ENCODE results near the gene DNAH11.
"Not testable (repeated sequence)": the region's sequence is repeated elsewhere in the genome, so short reads cannot be mapped to it uniquely, and the experiment has no call there.

The DNAH11 gene

DNA sequence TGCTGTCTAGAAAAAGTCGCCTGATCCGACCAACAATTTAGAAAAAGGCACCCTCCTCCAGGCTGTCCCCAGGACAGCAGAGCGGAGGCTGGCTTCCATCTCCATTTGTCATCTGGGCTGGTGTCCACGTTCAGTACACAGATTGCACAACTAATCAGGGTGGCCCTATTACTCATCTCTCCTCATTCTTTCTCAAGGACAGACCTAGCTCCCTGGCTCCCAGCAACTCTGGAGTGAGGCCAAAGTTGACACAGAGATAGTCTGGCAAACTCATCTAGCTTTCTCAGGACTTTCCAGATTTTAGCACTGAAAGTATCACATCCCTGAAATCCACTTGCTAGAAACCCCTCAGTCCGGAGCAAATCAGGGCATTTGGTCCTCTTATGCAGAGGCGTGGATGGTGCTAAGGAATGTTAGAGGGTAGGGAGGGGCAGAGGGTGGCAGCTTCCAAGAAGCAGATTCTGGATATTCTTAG is 75.1 kb downstream of the DNAH11 start:
- DNase-seq (ENCODE audit: low read depth in 2 of 2), result no peak

DNA sequence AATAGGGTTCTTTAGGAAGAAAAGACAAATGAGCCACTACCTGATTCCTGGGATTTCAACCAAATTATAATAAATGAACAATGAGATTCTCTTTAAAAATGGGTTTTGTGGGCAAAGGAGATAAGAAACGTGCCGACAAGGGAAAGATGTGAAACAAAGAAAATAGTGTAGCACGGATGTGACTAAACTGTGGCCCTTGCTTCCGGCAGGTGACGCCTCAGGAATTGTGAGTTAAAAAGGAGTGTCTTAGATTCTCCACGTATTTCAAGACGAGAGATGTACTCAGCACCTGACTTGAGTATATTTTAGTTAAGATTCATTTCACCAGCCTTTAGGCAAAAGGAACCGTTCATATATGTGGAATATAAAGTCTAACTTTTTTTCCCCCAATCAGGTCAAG is 75.9 kb downstream of the DNAH11 start:
- DNase-seq (ENCODE audit: low read depth in 2 of 2), result no peak

DNA sequence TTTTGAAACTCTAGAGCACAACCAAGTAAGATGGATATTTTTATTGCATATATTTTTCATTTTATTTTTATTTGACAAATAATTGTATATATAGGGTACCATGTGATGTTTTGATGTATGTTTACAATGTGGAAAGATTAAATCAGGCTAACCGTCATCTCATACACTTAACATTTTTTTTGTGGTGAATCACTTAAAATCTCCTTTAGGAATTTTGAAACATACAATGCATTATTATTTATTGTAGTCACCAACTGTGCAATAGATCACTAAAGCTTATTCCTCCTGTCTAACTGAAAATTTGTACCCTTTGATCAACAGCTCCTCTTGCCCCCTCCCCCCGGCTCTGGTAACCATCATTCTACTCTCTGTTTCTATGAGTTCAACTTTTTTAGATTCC is 77.2 kb downstream of the DNAH11 start:
- no peak for DNase-seq (ENCODE audit: low read depth in 2 of 2)

DNA sequence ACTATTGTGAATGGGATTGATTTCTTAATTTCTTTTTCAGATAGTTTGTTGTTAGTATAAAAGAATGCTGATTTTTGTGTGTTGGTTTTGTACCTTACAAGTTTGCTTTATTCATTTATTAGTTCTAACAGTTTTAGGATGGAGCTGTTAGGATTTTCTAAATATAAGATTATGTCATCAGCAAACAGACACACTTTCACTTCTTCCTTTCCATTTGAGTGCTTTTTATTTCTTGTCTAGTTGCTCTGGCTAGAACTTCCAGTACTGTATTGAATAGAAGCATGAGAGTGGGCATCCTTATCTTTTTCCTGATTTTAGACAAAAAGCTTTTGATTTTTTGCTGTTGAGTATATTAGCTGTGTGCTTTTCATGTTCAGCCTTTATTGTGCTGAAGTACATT is 81.5 kb downstream of the DNAH11 start:
- no peak for DNase-seq (ENCODE audit: low read depth in 2 of 2)

DNA sequence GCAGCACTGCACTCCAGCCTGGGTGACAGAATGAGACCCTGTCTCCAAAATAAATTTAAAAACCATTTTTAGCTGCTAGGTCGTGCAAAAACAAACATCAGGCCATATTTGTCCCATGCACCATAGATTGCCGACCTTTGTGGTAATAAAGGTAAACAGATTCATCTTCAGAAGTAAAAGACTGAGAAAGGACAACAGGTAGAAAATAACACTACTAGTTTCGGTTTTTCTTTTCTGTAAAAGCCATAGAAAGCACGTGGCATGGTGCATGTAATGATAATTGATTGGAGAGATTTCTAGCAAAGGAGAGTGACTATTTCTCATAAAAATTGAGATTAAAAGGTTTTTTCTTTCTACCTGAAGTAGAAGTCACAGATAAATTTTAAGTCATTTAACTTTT is 93.9 kb downstream of the DNAH11 start:
- no peak for DNase-seq (ENCODE audit: low read depth in 2 of 2)

DNA sequence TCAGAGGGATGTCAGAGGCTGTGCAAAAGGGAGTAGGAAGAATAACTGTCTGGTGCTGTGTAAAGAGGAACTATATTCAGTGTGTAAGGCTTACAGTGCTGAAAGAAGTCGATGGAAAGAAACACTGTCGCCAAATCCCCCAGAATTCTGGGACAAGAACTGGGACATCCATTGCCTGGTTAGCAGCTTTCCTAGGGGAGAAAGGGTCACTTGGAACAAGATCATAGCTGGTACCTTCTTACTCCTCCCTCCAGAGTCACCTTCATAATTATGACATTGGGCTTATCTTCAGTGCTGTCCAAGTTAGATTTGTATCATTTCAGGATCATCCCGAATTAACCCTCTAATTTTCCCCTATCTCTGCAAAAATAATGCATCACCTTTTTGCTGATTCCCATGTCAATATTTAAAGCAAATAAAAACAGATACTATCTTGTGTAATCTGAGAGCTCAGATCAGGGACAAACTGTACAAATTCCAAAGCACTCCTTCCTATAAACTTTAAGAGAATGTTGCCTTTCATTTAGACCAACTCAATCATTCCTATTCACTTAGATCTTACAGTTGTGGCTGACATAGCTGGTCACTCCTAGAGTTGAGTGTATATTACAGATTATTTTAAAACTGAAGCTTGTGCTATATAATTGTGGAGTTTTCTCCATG is 96.5 kb downstream of the DNAH11 start:
- DNase-seq (ENCODE audit: low read depth in 2 of 2), result no peak

DNA sequence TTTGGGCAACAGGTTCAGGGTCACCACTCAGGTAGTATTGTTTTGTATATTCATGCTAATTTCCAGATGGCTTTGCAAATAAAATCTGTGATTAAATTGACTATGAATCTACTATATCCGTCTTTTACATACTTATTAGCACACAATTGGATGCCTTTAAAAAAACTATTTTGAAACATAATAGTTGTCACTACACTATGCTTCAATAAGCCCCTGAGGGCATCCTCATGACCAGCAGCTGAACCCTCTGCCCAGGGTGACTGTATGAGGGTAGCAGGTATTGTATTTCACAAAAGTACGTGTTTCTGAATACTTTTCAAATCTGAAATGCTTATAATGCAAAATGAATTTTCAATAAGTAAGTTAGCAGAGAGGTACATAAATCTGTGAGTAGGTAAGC is 97.3 kb downstream of the DNAH11 start:
- no peak for DNase-seq (ENCODE audit: low read depth in 2 of 2)

DNA sequence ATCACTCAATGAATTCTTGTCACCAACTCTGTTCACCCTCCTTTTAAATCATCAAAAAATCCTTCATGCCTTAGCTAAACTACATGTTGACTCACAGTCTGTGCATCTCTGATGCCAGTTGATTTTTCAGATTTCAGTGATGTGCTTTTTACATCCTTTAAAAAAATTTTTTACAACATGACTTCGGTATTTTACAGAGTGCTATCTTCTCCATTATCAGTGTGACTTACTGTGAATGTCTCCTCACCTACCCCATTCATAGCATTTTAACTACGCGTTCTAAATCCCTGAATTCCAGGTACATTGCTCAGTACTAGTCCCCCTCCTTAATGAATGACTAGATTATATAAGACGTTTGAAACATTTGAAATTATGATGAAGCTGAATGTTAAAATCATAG is 98.7 kb downstream of the DNAH11 start:
- no peak for DNase-seq (ENCODE audit: low read depth in 2 of 2)

DNA sequence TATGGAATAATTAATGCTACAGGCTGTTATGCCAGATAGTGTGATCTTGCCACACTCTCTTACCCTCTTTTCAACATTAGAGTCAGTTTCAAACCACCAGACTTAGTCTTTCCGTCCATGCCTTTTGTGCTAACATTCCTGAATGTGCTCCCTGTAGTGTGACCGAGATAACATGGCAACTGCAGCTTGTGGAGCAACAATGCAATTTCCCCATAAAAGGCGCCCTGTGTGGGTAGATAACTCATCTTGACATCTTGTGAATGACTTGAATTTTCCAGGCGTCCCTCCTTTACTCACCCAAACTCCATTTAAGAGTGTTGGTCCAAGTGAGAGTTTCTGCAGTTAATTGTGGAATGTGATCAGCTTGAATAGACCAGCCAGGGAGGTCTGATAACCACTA is 99.6 kb downstream of the DNAH11 start:
- DNase-seq (ENCODE audit: low read depth in 2 of 2), result no peak

DNA sequence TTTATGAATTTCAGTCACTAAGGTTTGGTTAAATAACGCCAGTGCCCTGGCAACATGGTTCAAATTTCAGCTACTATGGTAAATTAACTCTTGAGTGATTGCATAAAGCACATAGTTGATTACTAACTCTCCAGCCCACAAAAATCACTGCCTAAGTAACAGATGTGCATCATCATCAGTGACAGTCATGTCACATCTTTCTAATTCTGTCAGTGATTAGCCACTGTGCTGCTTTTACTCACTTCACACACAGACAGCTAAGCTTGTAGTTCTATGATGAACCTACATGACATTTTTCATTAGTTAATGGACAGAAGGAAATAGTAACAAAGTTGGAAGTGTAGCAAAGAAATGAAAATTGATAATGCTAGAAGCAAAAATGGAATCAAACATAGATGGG is 108.9 kb downstream of the DNAH11 start:
- no peak for DNase-seq (ENCODE audit: low read depth in 2 of 2)

DNA sequence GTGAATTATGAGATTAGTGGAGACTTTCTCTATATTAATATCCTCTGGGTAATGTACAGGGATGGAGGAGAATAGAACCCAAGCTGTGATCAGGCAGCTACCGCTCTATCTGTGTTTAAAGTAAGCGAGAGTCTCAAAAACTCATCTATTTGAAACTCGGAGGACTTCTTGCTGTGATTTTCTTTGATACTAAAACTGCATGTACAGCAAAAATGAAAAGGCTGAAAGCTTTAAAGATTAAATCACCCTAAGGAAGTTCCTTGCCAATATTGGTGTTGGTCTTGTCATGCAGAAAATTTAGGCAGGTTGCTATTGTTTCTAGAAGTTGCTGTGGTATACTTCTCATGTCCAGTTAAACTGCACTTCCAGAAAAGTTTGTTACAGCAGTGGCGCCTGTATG is 110.8 kb downstream of the DNAH11 start:
- DNase-seq (ENCODE audit: low read depth in 2 of 2), result no peak

DNA sequence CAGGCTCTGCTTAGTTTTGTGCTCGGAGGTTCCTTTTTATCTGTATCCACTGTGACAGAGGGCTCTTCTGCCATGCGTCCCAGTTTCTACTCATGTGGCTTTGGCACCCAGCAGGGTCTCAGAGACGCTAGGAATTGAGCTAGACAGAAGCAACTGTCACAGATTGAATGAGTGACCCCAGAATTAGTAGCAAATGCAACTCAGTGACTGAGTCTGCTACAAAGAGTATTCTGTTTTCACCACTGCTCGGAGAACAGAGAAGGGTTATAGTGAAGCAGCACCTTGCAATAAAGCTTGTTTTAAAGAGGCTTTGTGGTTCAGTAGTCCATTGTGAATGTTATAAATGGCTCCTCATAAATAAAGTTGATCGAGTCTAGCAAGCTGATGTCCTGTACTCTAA is 113.2 kb downstream of the DNAH11 start:
- no peak for DNase-seq (ENCODE audit: low read depth in 2 of 2)

DNA sequence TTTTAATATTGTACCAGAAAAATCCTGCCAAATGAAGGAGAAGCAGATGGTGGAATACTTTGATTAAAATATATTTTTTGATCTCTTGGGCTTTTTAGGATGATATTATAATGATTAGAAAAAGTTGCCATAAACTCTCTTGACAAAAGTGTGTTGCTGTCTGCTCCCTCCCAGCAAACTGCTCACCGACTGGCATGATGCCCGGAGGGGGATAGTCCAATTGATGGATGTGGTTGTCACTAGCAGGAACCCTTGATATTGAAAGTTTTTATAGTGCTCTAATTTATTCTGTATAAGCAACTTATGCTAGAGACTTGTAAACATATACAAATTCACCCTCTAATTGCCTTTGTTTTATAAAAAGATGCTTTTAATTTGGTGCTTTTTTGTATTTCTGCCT is 114.0 kb downstream of the DNAH11 start:
- DNase-seq (ENCODE audit: low read depth in 2 of 2), result no peak

DNA sequence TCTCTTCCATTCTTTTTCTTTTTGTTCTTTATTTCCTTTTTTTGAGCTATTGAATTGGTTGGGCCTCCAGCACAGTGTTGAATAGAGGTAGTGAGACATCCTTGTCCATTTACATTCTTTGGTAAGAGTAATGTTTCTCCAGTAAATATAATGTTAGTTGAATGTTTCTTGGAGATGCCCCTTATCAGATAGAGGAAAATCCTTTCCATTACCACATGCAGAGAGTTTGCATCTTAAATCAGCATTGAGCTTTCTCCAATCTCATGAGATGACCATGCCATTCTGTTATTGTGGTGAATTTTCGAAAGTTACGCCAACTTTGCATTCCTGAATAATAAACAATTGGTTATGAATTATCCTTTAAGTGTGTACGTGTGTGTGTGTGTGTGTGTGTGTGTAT is 127.7 kb downstream of the DNAH11 start:
- DNase-seq (ENCODE audit: low read depth in 2 of 2), result no peak

DNA sequence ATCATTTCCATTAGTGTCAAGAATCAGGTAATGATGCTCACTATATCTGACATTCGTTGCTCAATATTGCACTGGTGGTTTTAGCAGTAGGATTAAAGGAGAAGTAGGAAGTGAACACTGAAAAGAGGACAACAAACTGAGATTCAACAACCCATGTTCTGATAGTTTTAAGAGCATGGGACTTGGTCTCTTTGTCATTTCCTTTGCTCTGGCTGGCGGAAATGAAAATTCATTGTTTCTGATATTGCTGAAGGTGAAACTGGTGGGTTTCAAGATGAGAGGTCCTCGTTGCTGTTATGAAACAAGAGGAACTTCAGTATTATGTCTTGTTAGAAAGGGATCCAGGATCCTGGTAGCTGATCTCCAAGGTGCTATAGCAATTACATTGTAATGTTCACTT is 129.0 kb downstream of the DNAH11 start:
- no peak for DNase-seq (ENCODE audit: low read depth in 2 of 2)

DNA sequence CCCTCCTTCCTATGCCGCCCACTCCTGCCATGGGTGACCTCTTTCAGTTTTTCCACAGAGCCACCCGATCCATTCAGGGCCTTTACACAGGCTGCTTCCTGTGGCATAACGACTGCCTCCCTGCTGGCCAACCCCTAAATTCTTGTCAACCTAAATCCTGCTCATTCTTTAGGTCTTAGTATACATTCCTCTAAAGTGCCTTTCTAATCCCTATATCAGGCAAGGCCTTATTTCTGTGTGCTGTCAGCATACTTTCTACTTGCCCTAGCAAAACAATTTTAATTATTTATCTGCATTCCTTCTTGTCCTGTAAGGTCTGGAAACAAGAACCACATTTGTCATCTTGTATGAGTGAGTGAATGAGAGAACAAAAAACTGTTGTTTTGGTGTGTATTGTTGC is 132.4 kb downstream of the DNAH11 start:
- no peak for DNase-seq (ENCODE audit: low read depth in 2 of 2)

DNA sequence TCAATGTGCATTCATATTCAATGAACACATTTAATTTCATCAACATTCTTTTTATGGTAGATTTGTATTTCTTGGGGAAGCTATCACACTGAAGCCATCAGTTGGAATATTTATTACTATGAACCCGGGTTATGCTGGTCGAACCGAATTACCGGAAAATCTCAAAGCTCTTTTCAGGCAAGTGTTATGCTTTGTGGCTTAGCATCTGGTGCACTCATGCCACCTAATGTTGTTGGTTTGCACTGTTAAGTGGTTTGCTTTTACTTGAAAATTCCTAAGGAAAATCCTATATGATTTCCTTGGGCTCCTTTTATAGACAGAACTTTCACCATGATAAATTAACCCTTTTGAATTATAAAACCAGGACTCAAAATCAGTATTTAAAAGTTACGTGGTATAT is 147.9 kb downstream of the DNAH11 start:
- DNase-seq (ENCODE audit: low read depth in 2 of 2), result no peak

DNA sequence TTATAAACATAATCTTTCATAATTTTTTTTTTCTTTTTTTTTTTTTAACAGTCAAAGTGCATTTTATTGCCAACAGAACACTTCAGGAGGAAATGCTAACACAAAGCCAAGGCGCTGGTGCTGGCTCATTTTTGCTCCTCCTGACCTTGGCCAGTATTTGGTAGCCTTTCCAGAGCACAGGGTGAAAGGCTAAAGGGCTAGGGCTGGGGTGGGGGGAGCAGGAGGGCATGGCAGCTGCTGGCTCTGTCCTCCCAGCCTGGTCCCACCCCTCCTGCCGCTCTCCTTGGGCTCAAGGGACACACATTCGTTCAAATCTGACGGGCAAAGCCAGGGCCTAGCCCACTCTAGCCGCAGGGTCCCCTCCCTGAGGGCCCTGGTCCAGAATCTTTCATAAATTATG is 148.3 kb downstream of the DNAH11 start:
- not testable (repeated sequence) for DNase-seq (ENCODE audit: low read depth in 2 of 2)

DNA sequence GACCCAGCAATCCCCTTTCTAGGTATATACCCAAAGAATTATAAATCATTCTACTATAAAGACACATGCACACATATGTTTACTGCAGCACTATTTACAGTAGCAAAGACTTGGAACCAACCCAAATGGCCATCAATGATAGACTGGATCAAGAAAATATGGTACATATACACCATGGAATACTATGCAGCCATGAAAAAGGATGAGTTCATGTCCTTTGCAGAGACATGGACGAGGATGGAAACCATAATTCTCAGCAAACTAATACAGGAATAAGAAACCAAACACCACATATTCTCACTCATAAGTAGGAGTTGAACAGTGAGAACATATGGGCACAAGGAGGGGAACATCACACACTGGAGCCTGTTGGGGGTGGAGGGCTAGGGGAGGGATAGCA is 157.7 kb downstream of the DNAH11 start:
- not testable (repeated sequence) for DNase-seq (ENCODE audit: low read depth in 2 of 2)

DNA sequence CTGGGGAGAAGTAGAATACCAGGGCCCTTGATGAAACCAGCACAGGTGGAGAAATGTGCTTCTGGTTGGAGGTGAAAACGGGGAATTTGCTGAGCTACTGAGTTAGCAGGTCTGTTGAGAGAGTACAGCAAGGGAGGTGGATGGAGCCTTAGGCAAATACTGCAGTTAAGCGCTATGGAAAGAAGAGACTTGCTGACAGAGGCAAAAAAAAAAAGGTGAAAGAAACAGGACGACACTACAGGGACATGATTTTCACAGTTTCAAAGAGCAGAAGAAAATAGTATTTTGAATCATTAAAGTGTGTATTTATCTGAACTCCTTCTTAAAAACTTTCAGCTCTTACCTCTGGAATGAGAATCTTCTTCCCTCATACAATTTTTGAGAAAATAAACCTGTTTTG is 159.5 kb downstream of the DNAH11 start:
- DNase-seq (ENCODE audit: low read depth in 2 of 2), result no peak

DNA sequence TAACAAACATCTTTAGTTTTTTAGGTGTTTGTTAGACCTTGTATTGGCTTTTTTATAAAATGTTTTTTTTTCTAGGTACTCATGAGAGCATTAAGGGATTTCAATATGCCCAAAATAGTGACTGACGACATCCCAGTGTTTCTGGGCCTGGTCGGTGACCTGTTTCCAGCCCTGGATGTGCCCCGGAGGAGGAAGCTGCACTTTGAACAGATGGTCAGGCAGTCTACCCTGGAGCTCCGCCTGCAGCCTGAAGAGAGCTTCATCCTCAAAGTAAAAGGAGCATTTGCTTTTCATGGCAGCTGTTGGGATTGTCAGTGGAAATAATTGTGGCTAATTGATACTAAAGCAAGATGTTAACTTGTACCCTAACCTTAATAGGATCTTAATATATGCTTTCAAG is 161.5 kb downstream of the DNAH11 start:
- no peak for DNase-seq (ENCODE audit: low read depth in 2 of 2)

DNA sequence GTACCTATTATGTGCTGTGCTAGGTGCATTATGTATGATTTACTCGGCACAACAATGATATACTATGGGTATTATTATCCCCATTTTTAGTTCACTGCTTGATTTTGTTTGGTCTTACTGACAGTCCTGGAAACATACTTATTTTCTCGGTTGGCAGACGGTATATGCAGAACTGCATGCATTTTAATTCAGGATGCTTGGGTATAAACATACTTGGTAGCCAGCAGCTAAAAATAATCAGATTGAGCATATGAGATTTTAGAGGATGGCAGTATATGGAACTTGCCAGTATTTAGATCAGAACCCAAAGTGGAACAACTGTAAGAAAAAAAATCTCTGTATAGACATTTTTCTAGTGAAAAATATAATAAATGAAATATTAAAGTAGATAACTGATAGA is 163.3 kb downstream of the DNAH11 start:
- DNase-seq (ENCODE audit: low read depth in 2 of 2), result no peak

DNA sequence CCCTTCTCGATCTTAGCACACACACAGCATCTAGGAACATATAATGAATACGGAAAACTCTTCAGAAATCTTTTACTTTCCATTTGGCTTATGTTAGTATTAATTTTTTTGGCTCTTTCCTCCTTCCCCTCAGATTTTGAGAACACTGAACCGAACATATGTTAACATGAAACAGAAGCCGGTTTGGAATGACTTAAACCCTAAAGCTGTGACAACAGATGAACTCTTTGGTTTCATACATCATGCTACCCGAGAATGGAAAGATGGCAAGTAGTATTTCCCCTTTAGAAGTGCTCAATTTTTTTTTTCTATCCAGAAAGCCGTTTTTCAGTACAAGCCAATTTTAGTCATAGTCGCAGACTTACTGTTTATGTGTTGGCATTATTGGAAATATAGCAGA is 164.7 kb downstream of the DNAH11 start:
- no peak for DNase-seq (ENCODE audit: low read depth in 2 of 2)

DNA sequence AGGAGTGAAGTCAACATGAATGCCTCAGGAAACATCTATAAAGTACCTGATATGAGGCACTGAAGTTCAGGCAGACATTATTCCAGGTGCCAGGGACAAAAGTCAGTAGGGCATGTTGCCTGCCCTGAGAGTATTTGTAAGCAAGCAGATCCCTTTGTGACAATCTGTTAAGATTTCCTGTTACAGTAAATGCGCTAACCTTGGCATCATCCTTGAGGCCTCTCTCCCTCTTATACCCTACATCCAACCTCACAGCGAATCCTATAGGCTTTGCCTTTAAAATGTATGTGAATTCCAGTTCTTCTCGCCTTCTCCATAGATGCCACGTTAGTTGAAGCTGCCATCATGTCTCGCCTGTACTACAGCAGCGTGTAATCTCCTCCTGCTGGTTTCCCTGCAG is 165.3 kb downstream of the DNAH11 start:
- DNase-seq (ENCODE audit: low read depth in 2 of 2), result no peak

Data from activated CD8-positive, alpha-beta memory T cell treated with anti-CD3 and anti-CD28 coated beads for 4 hours (primary cell).